Smooth muscle cell (in vitro differentiated cells): ENCODE measurements around the gene METTL25. TPM values are rescaled to one million over a fixed set of nuclear protein-coding genes. Genes with fewer than 3 reads are reported as not detected.

ENCODE experiments used
- DNase-seq: peaks from one replicate; lab custom pipeline; 2025; ENCODE audit not compliant: unreplicated experiment; lab: John Stamatoyannopoulos, UW
- H2AFZ ChIP-seq: fragments of 200-600 bp; sonication (generic); 2 replicates; pipeline ENCODE4 v1.6.0; 2016; ENCODE audit warnings: antibody characterized with exemption, low read depth, mild to moderate bottlenecking
- H3F3A ChIP-seq: fragments of 200-600 bp; sonication (generic); 2 replicates; pipeline ENCODE4 v1.6.0; 2017; ENCODE audit warnings: antibody characterized with exemption, low read depth
- H3K27ac ChIP-seq: fragments of 200-600 bp; sonication (generic); 2 replicates; pipeline ENCODE4 v1.5.1; 2016; ENCODE audit warnings: low read depth, mild to moderate bottlenecking
- H3K27me3 ChIP-seq: fragments of 200-600 bp; sonication (generic); 2 replicates; pipeline ENCODE4 v1.6.1; 2016; ENCODE audit warnings: low read depth, mild to moderate bottlenecking
- H3K36me3 ChIP-seq: fragments of 200-600 bp; sonication (generic); 2 replicates; pipeline ENCODE4 v1.5.1; 2016; ENCODE audit warnings: low read depth
- H3K4me1 ChIP-seq: fragments of 200-600 bp; sonication (generic); 2 replicates; pipeline ENCODE4 v1.5.1; 2016; ENCODE audit warnings: low read depth
- H3K4me2 ChIP-seq: fragments of 200-600 bp; sonication (generic); 2 replicates; pipeline ENCODE4 v1.6.0; 2016; ENCODE audit warnings: mild to moderate bottlenecking
- H3K4me3 ChIP-seq: fragments of 200-600 bp; sonication (generic); 2 replicates; pipeline ENCODE4 v1.5.1; 2016; ENCODE audit warnings: mild to moderate bottlenecking
- H3K79me2 ChIP-seq: fragments of 200-600 bp; sonication (generic); 2 replicates; pipeline ENCODE4 v1.6.0; 2016; ENCODE audit warnings: low read depth, mild to moderate bottlenecking
- H3K9ac ChIP-seq: fragments of 200-600 bp; sonication (generic); 2 replicates; pipeline ENCODE4 v1.6.0; 2016; ENCODE audit warnings: low read depth
- H3K9me3 ChIP-seq: fragments of 200-600 bp; sonication (generic); replicated peaks from 2 replicates; pipeline ENCODE4 v1.5.1; 2016; ENCODE audit warnings: low read depth
- H4K20me1 ChIP-seq: fragments of 200-600 bp; sonication (generic); 2 replicates; pipeline ENCODE4 v1.6.0; 2016; ENCODE audit warnings: low read depth
- WGBS: methylation state at CpG from one replicate; pipeline ENCODE4 v1.1.7; 2016; ENCODE audit warnings: low lambda C conversion rate; 5-methylcytosine and 5-hydroxymethylcytosine counted together
- polyA plus RNA-seq: library from polyadenylated mRNA; unstranded; fragments of >200 nt; fragmentation: Nextera tagmentation; extraction: Ambion mirVana; gene quantifications from 2 replicates; pipeline ENCODE4 v1.2.1, GENCODE V29; 2016
- total RNA-seq: library from RNA; depleted of rRNA; stranded (reverse); fragments of >200 nt; gene quantifications from 2 replicates; pipeline ENCODE4 v1.2.3, GENCODE V29; 2014
- TF ChIP-seq, protein P1 (sequence below): fragments of 200-600 bp; sonication (generic); IDR thresholded peaks from 2 replicates; pipeline ENCODE4 v1.5.1; 2017; ENCODE audit warnings: borderline replicate concordance, mild to moderate bottlenecking, antibody characterized with exemption; ENCODE audit not compliant: insufficient read depth, poor library complexity, severe bottlenecking

The METTL25 gene
- total and polyA plus RNA-seq, 2 experiments from 2014 or later = 6.2 to 14.7 TPM

DNA sequence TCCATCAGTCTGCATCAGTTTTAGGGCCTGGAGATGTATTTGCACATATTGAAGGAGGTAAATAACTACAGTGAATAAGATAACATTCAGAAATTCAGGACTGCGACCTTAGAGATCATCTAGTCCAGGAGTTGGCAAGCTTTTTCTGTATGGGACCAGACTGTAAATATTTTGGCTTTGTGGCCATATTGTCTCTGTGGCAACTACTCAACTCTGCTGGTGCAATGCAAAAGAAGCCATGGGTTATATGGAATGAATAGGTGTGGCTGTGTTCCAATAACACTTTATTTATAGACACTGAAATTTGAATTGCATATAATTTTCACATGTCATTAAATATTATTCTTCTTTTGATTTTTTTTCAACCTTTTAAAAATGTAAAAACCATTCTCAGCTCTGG is 156.6 kb downstream of the METTL25 start:
- H2AFZ ChIP-seq = no peak overlapping the region
- no peaks in the 10 kb centered on the region for H3F3A ChIP-seq
- no peaks in the 10 kb centered on the region for H3K79me2 ChIP-seq
- DNase-seq = no peak
- no peak overlapping the region for H3K4me2 ChIP-seq
- no peaks in the 10 kb centered on the region for H3K27me3 ChIP-seq
- no peaks in the 10 kb centered on the region for H3K4me1 ChIP-seq
- 93% methylated on average over 1 of the region's 1 CpG for WGBS
- H3K4me3 ChIP-seq = no peak overlapping the region
- no peaks in the 10 kb centered on the region for H3K36me3 ChIP-seq
- TF ChIP-seq, protein P1, sequence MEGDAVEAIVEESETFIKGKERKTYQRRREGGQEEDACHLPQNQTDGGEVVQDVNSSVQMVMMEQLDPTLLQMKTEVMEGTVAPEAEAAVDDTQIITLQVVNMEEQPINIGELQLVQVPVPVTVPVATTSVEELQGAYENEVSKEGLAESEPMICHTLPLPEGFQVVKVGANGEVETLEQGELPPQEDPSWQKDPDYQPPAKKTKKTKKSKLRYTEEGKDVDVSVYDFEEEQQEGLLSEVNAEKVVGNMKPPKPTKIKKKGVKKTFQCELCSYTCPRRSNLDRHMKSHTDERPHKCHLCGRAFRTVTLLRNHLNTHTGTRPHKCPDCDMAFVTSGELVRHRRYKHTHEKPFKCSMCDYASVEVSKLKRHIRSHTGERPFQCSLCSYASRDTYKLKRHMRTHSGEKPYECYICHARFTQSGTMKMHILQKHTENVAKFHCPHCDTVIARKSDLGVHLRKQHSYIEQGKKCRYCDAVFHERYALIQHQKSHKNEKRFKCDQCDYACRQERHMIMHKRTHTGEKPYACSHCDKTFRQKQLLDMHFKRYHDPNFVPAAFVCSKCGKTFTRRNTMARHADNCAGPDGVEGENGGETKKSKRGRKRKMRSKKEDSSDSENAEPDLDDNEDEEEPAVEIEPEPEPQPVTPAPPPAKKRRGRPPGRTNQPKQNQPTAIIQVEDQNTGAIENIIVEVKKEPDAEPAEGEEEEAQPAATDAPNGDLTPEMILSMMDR = no peak
- H3K9ac ChIP-seq = no peak overlapping the region
- H4K20me1 ChIP-seq = no peaks in the 10 kb centered on the region
- no peaks in the 10 kb centered on the region for H3K9me3 ChIP-seq
- no peak overlapping the region for H3K27ac ChIP-seq

DNA sequence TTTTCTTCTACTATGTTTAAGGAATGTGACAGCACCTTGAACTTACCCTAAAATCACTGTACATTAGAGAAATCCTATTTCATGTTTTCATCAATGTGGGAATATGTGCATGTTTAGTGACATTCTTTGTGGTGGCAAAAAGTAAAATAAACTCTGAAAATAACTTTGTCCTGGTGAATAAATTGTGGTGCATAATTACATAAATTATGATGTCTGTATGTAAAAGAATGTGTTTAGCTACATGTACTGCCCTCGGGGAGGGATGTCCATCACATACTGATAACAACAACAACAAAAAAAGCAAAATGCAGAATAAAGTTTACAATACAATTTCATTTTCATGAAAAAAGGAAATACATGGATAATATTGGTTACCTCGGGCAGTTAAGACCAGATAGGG is 157.3 kb downstream of the METTL25 start:
- Histone ChIP-seq H3K27ac (no peak overlapping the region), H2AFZ (no peak overlapping the region), H3K36me3 (no peaks in the 10 kb centered on the region), H3K4me1 (no peaks in the 10 kb centered on the region), H4K20me1 (no peaks in the 10 kb centered on the region), H3K4me2 (no peak overlapping the region), H3K9me3 (no peaks in the 10 kb centered on the region), H3K4me3 (no peak overlapping the region), H3K27me3 (no peaks in the 10 kb centered on the region), H3K79me2 (no peaks in the 10 kb centered on the region), H3K9ac (no peak overlapping the region), H3F3A (no peaks in the 10 kb centered on the region)
- TF ChIP-seq, protein P1 = no peak
- WGBS = 81% methylated on average over 2 of the region's 2 CpGs
- no peak for DNase-seq

DNA sequence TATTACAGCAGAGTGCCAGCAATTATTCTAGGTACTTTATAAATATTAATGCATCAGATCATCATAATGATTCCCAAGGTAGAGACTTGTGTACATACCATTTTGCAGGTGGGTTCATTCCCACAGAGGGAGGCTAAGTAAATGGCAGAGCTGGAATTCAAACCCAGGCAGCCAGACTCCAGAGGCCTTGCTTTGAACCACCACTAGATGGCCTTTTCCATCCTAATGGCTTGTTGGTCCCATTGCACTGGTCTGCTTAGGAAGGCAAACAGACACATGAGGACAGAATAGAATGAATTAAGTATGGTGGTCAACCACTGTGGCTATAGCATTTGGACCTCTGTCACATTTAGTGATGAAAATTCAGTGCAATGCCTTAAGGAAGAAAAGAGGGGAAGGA is 158.7 kb downstream of the METTL25 start:
- Histone ChIP-seq H4K20me1 (no peaks in the 10 kb centered on the region), H3K9ac (no peak overlapping the region), H3K79me2 (no peaks in the 10 kb centered on the region), H3F3A (no peaks in the 10 kb centered on the region), H3K4me2 (no peak overlapping the region), H3K9me3 (no peaks in the 10 kb centered on the region), H3K27me3 (no peaks in the 10 kb centered on the region), H3K4me1 (no peaks in the 10 kb centered on the region), H3K36me3 (no peaks in the 10 kb centered on the region), H3K4me3 (no peak overlapping the region), H2AFZ (no peak overlapping the region), H3K27ac (no peak overlapping the region)
- TF ChIP-seq, protein P1 = no peak
- no peak for DNase-seq

DNA sequence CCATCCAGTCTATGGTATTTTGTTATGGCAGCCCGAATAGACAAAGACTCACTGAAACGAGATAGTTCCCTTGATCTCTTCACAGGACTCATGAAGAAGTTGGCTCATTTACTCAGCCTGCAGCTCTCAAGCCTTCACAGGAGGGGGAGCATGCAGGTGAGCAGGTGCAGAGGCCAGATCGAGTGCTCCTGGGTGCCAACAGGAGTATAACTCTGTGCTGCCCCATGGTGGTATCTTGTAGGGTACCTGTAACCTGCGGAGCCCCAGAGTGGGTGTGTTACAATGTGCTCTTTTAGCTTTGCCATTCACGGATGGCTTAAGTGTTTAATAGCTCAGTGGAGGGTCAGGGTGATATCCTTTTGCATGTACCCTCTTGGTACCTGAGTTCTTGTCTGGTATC is 159.5 kb downstream of the METTL25 start:
- Histone ChIP-seq H4K20me1 (no peaks in the 10 kb centered on the region), H3K27ac (no peak overlapping the region), H3K36me3 (no peaks in the 10 kb centered on the region), H3K4me2 (no peak overlapping the region), H3K4me1 (no peaks in the 10 kb centered on the region), H2AFZ (no peak overlapping the region), H3K4me3 (no peak overlapping the region), H3K9ac (no peak overlapping the region), H3K9me3 (no peaks in the 10 kb centered on the region), H3K79me2 (no peaks in the 10 kb centered on the region), H3F3A (no peaks in the 10 kb centered on the region), H3K27me3 (no peaks in the 10 kb centered on the region)
- 83% methylated on average over 5 of the region's 5 CpGs for WGBS
- no peak for DNase-seq
- TF ChIP-seq, protein P1 = no peak
